HEK293 (cell line): ENCODE data around the gene ZAR1.

ENCODE experiments used
- CTCF ChIP-seq: fragments of 450-650 bp; formaldehyde crosslinking; IDR thresholded peaks from 2 replicates; pipeline ENCODE4 v1.5.1; 2016; ENCODE audit warnings: missing biosample characterization, missing genetic modification characterization
- INSM2 ChIP-seq: fragments of 450-650 bp; formaldehyde crosslinking; IDR thresholded peaks from 2 replicates; pipeline ENCODE4 v1.5.1; 2016; ENCODE audit warnings: missing biosample characterization, missing genetic modification characterization
- MYNN ChIP-seq: fragments of 450-650 bp; formaldehyde crosslinking; IDR thresholded peaks from 2 replicates; pipeline ENCODE4 v1.5.1; 2016; ENCODE audit warnings: missing biosample characterization, missing genetic modification characterization, borderline replicate concordance
- ZNF521 ChIP-seq: fragments of 450-650 bp; formaldehyde crosslinking; IDR thresholded peaks from 2 replicates; pipeline ENCODE4 v1.5.1; 2017; ENCODE audit warnings: missing biosample characterization, mild to moderate bottlenecking, missing genetic modification characterization
- ZNF560 ChIP-seq: fragments of 450-650 bp; formaldehyde crosslinking; IDR thresholded peaks from 2 replicates; pipeline ENCODE4 v1.5.1; 2017; ENCODE audit warnings: missing biosample characterization, missing genetic modification characterization, borderline replicate concordance

GRCh38 chr4:48470570-48470969 lies 19.5 kb upstream of the ZAR1 start:
- TF ChIP-seq INSM2 (no peak), CTCF (tag by site-specific recombination) (no peak), ZNF560 (tag by site-specific recombination) (no peak), ZNF521 (tag by site-specific recombination) (no peak), MYNN (tag by site-specific recombination) (no peak)
